ENCODE measurements around the gene RTN4R. TPM values are rescaled to one million over a fixed set of nuclear protein-coding genes. Genes with fewer than 3 reads are reported as not detected.

The RTN4R gene
- total and polyA plus RNA-seq, 2 of the 8 experiments (the other 6 are each of a cell fraction or from before 2014, with no cell fraction given) = 21.8 to 41.3 TPM

- Histone ChIP-seq H3K27me3 (replicated peaks in 1 of 4; ENCODE audit: control insufficient read depth in 3 of 4, extremely low read depth in 1 of 4, insufficient read depth in 3 of 4, low read length in 3 of 4) (no peaks in the 10 kb centered on the region), H3K56ac (replicated peaks; ENCODE audit: insufficient read length, low read depth, low read length) (no peak overlapping the region), H3K27ac (ENCODE audit: low read depth, low read length) (no peak overlapping the region), H2AFZ (ENCODE audit: low read length) (no peak overlapping the region), H4K20me1 (replicated peaks in 1 of 2; ENCODE audit: control insufficient read depth in 1 of 2, insufficient read depth in 2 of 2, low read length in 2 of 2) (peaks cover 0 to 2% of the 10 kb centered on the region in 2 experiments), H2AK5ac (ENCODE audit: low read depth, low read length) (no peak overlapping the region), H3K9me3 (ENCODE audit: insufficient read depth in 2 of 2, low read depth in 1 of 2, low read length in 1 of 2) (no peaks in the 10 kb centered on the region), H3K4ac (replicated peaks; ENCODE audit: insufficient read length, low read depth, low read length) (no peak overlapping the region), H3K14ac (ENCODE audit: insufficient read length) (no peak overlapping the region), H2BK12ac (ENCODE audit: low read depth, low read length) (no peak overlapping the region), H3K9ac (replicated peaks in 1 of 4; ENCODE audit: extremely low read depth in 1 of 4, low read depth in 3 of 4, low read length in 3 of 4) (no peak overlapping the region), H4K91ac (replicated peaks; ENCODE audit: insufficient read length, low read length) (no peak overlapping the region), H2BK120ac (replicated peaks; ENCODE audit: low read depth, low read length) (no peak overlapping the region), H4K5ac (ENCODE audit: insufficient read length, low read depth, low read length) (no peak overlapping the region), H2BK5ac (ENCODE audit: low read depth, low read length) (no peak overlapping the region; the same call in 1 of the 2 replicates), H3K23me2 (ENCODE audit: low read depth, low read length) (no peaks in the 10 kb centered on the region), H3K18ac (ENCODE audit: extremely low read depth, low read length) (no peak overlapping the region), H3K4me3 (ENCODE audit: extremely low read depth in 1 of 4, insufficient read depth in 2 of 4, low read depth in 3 of 4, low read length in 4 of 4) (no peak overlapping the region), H3K23ac (ENCODE audit: insufficient read length) (no peak overlapping the region), H3K4me2 (ENCODE audit: insufficient read depth in 1 of 2, low read depth in 2 of 2, low read length in 2 of 2) (no peak overlapping the region), H2BK20ac (ENCODE audit: low read length) (no peak overlapping the region), H2BK15ac (ENCODE audit: low read length) (no peak overlapping the region), H3K36me3 (ENCODE audit: control insufficient read depth in 2 of 4, insufficient read depth in 4 of 4, low read length in 3 of 4) (no peaks in the 10 kb centered on the region), H3K79me1 (ENCODE audit: low read depth, low read length) (no peaks in the 10 kb centered on the region), H4K8ac (ENCODE audit: extremely low read depth, insufficient read depth, low read length) (no peak overlapping the region), H3K4me1 (replicated peaks in 1 of 4; ENCODE audit: control insufficient read depth in 3 of 4, insufficient read depth in 4 of 4, low read length in 3 of 4) (peaks cover 0 to 9% (median 2%) of the 10 kb centered on the region in 4 experiments; a peak in 4 of 7 replicates), H3K79me2 (ENCODE audit: control insufficient read depth in 1 of 2, insufficient read depth in 2 of 2, low read length in 2 of 2) (no peaks in the 10 kb centered on the region)
- DNase-seq (ENCODE audit: low read depth in 1 of 2, low spot score in 2 of 2) (no peak), FAIRE-seq (no peak)
- ChIA-PET CTCF (ENCODE audit: partially characterized antibody) (interaction anchor here (0.7 to 6.5 kb wide), 11 partner anchors 8 to 81 kb away, joined by 3 to 93 read pairs (median 29); partner anchors contain the start of gene CCDC188), POLR2A (ENCODE audit: partially characterized antibody) (no interaction called here)
- WGBS, 2 experiments (ENCODE audit: extremely low coverage in 1 of 2, insufficient coverage in 1 of 2, insufficient read length in 1 of 2, insufficient replicate concordance in 2 of 2, low coverage in 1 of 2, low lambda C conversion rate in 2 of 2, missing lambda C conversion rate in 1 of 2) = 91% methylated on average over 24 of the region's 24 CpGs; no CpG with 5 or more reads in 1 of the 2 experiments
- TF ChIP-seq TCF12 (IDR thresholded peaks at IDR 0.05; ENCODE audit: low read depth, low read length) (no peak), FOSL1 (IDR thresholded peaks at IDR 0.05; ENCODE audit: insufficient read depth, low read depth, low read length) (no peak), E2F6 (IDR thresholded peaks at IDR 0.05) (no peak), CBX5 (IDR thresholded peaks at IDR 0.05; ENCODE audit: low read depth, low read length) (no peak), SIRT6 (IDR thresholded peaks at IDR 0.05; ENCODE audit: low read length) (no peak), NRF1 (IDR thresholded peaks at IDR 0.05; ENCODE audit: low read depth, low read length) (no peak), HDAC2 (IDR thresholded peaks at IDR 0.05; ENCODE audit: borderline replicate concordance in 1 of 2, low read depth in 2 of 2, low read length in 2 of 2) (no peak), MAX (IDR thresholded peaks at IDR 0.05) (no peak), YY1 (IDR thresholded peaks at IDR 0.05; ENCODE audit: low read depth, low read length) (no peak), EZH2 (IDR thresholded peaks at IDR 0.05; ENCODE audit: low read depth, low read length, severe bottlenecking) (no peak), TAF1 (IDR thresholded peaks at IDR 0.05; ENCODE audit: low read depth, low read length) (no peak), BRCA1 (IDR thresholded peaks at IDR 0.05; ENCODE audit: low read depth, low read length) (no peak)
Measured at GRCh38 chr22:20235389-20235991, 32.6 kb downstream of the RTN4R start.

Data from H1 (cell line).